ENCODE data around the gene TYK2.

TYK2 gene

GRCh38 chr19:10332965-10333757 is 47.2 kb downstream of the TYK2 start, which contains the start of gene RAVER1:
RAVER1 (minus strand) TSS chr19:10333529; CDS start chr19:10333507, 22 bp downstream.
- DNase-seq: peak; percentile 97 to 99

GRCh38 chr19:10332158-10332964 is 48.0 kb downstream of the TYK2 start:
- no peak for DNase-seq

DNA sequence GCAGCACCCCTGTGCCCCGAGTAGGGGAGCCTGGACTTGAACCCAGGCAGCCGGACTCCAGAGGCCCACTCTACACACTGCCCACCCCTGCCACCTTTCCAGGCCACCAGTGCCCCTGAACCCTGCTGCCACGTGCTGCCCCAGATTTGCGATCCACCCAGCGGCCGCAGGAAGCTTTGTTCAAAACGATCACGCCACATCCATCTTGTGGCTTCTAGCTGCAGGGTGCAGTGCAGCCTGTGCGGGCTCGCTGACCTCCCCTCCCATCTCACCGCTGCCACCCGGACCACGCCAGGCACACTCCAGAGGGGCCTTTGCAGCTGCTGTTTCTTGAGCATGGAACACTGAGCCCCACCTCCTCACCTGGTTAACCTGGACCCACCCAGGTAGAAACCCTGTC is 50.8 kb downstream of the TYK2 start:
- no peak for DNase-seq

- no peak for DNase-seq
Measured at GRCh38 chr19:10328558-10329429, 51.6 kb downstream of the TYK2 start.

DNA sequence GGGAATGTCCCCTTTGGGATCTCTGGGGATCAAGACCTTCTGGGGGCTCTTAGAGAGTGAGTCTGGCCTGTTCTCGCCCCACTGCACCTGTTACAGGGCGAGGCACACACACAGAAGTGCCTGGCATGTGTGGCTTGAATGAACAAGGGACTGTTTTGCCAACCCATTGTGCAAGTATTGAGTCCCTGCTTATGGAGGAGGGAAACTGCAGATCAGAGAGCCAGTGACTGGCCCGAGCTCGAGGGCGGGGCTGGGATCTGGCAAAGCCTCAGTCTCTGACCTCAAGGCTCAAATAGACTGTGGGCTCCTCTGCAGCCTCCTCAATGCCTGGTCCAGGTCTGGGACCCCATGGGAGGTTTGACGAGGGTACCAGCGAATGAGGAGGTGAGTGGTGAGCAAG is 52.6 kb downstream of the TYK2 start:
- no peak for DNase-seq

GRCh38 chr19:10325732-10326131 is 54.6 kb downstream of the TYK2 start:
- no peak for DNase-seq

- DNase-seq: no peak
Measured at GRCh38 chr19:10321874-10322835, 58.2 kb downstream of the TYK2 start.

GRCh38 chr19:10321417-10321797 is 59.0 kb downstream of the TYK2 start:
- no peak for DNase-seq

- DNase-seq: no peak
Measured at GRCh38 chr19:10320602-10321416, 59.6 kb downstream of the TYK2 start.

- DNase-seq: no peak
Measured at GRCh38 chr19:10318807-10319682, 61.3 kb downstream of the TYK2 start.

DNA sequence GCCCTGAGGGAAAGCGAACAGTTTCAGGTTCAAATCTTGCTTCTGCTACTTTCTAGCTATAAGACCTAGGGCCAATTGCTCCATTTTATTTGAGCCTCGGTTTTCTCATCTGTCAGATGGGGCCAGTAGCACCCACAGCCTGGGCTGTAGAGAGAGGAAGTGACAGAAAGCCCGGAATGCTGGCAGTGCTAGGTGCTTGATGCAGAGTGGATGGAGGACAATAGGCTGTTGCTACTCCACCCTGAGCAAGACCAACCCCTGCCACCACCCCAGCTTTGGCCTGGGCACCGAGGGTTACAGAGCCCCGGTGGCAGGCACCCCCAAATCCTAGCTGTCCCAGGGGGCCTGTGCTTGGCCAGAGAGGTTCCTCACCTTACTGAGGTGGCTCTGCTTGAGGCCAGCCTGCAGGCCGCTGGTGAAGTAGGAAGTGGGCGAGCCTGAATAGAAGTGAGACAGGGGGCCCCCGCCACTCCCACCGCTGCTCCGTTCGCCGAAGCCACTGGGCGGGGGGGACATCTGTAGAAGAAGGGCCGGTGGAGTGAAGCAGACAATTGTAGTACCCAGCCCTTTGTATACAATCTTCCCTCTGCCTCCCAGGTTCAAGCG is 62.4 kb downstream of the TYK2 start:
- DNase-seq: no peak

DNA sequence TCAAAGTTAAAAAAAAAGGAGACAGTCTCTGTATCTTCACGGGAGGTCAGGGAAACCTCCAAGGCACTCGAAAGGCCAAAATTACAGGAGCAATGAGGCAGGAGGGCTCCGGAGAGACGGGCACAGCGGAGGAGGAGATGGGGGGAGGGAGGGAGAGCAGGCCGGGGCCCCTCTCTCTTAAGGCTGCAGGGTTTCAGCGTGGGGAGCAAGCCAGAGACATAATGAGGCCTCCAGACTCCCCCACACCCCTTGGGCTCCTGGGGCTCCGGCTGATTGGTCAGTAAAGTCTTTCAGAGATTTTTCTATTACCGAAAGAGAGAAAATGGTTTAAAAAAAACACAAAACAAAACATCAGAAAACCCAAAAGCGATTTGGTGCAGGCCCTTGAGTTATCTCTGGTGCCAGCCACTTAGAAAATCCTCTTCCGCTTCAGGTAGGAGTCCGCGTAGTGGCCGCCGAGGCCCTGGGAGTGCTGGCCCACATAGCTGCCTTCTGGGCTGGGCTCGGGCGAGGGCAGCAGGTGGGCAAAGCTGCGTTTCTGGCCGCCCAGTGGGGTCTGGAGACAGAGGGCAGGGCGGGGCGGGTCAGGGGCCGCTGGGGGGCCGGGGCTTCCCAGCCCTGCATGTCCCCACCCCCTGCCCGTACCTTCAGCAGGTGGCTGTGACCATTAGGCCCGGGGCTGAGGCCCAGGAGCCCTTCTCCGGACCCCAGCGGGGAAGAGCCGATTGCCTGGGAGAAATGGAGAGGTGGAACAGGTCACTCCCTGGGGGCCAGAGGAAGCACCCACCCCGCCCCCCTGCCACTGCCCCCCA is 63.1 kb downstream of the TYK2 start:
- no peak for DNase-seq

DNA sequence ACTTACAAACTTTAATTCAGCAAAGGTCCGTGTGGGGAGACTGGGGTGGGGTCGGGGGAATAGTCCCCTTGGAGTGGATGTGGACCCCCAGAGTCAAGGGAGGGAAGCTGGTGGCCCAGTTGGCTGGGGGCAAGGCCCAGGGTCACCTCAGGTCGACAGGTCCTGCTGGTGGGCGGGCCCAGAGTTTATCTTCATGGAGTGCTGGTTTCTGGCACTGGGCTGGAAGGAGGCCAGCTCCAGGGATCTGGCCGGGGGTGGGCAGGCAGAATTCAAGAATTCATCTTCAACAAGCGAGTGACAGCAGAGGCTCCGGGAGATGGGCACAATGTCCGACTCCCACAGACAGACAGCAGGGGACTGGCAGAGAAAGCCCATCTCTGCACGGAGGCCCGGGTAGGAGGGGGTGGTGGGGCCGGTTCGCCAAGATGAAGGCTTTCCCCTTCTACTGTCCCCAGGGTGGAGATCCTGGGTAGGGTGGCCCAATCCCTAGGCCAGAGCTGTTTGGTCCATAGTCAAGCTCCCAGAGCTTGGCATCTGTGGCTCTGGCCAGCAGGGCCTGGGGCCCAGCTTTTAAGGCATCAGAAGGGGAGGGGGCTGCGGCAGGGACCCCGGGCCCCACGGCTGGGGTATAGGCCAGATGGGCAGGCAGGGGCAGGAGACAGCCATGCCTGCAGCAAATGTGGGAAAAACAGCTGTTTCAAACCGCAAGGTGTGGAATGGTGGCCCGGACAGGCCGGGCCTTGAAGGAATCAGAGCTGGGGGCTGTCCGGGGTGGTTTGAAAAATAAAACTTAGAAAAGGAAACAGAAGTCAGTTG is 63.9 kb downstream of the TYK2 start:
- no peak for DNase-seq

GRCh38 chr19:10315335-10316214 is 64.8 kb downstream of the TYK2 start, which contains the start of gene FDX2:
FDX2 (minus strand) TSS chr19:10316015; CDS start chr19:10315996, 19 bp downstream.
- peak; percentile 92 to 95 for DNase-seq

- no peak for DNase-seq
Measured at GRCh38 chr19:10309423-10309822, 70.9 kb downstream of the TYK2 start, which contains the start of gene ZGLP1. ZGLP1 (minus strand) TSS chr19:10309815.

GRCh38 chr19:10306327-10306726 is 74.0 kb downstream of the TYK2 start:
- DNase-seq: no peak
